GM12878 (cell line): Measurements from ENCODE around the gene TRIM16.
"Not testable (repeated sequence)": the region's sequence is repeated elsewhere in the genome, so short reads cannot be mapped to it uniquely, and the experiment has no call there.

Source experiments
- ASH2L ChIP-seq: fragments of 300-600, 200-600 bp; sonication (generic); IDR thresholded peaks from 2 replicates; pipeline ENCODE4 v1.6.1; 2017; ENCODE audit warnings: low read depth, mild to moderate bottlenecking, borderline replicate concordance
- ATF7 ChIP-seq: fragments of 450-650 bp; IDR thresholded peaks from 2 replicates; pipeline ENCODE4 v1.6.1; 2016; ENCODE audit warnings: low read depth, mild to moderate bottlenecking
- BMI1 ChIP-seq: fragments of 450-650 bp; IDR thresholded peaks from 2 replicates; pipeline ENCODE4 v1.6.1; 2016; ENCODE audit warnings: mild to moderate bottlenecking, moderate library complexity, borderline replicate concordance
- CTCF ChIP-seq, 3 experiments: IDR thresholded peaks in 2 of 3; conservative IDR thresholded peaks in 1 of 3; 2 replicates each; pipeline ENCODE4 v1.5.1; 2011; ENCODE audit warnings: low read depth in 3 of 3, low read length in 3 of 3, mild to moderate bottlenecking in 3 of 3, control low read depth in 2 of 3, moderate library complexity in 2 of 3, inconsistent platforms in 1 of 3, mixed read lengths in 1 of 3; ENCODE audit not compliant: control insufficient read depth in 2 of 3, insufficient read depth in 1 of 3; ENCODE audit errors: extremely low read depth in 1 of 3
- CUX1 ChIP-seq: IDR thresholded peaks from 2 replicates; pipeline ENCODE4 v1.6.1; 2012; ENCODE audit warnings: improper control_type of control experiment, low read depth, low read length; ENCODE audit not compliant: insufficient replicate concordance
- E4F1 ChIP-seq: fragments of 450-650 bp; IDR thresholded peaks from 2 replicates; pipeline ENCODE4 v1.6.1; 2018; ENCODE audit warnings: borderline replicate concordance, mild to moderate bottlenecking; ENCODE audit not compliant: partially characterized antibody
- NFXL1 ChIP-seq: fragments of 450-650 bp; IDR thresholded peaks from 2 replicates; pipeline ENCODE4 v1.6.1; 2017; ENCODE audit warnings: antibody characterized with exemption, mild to moderate bottlenecking, borderline replicate concordance
- NKRF ChIP-seq: fragments of 450-650 bp; conservative IDR thresholded peaks from 2 replicates; pipeline ENCODE4 v1.6.1; 2017; ENCODE audit warnings: mild to moderate bottlenecking, moderate library complexity
- POLR2A ChIP-seq: IDR thresholded peaks from 2 replicates; pipeline ENCODE4 v1.6.1; 2011; ENCODE audit warnings: low read depth, mild to moderate bottlenecking, low read length
- POLR2AphosphoS5 ChIP-seq: IDR thresholded peaks from 2 replicates; pipeline ENCODE4 v1.6.1; 2011; ENCODE audit warnings: mild to moderate bottlenecking, low read length, inconsistent platforms
- RAD21 ChIP-seq: IDR thresholded peaks from 2 replicates; pipeline ENCODE4 v1.6.1; 2011; ENCODE audit warnings: mild to moderate bottlenecking, low read depth, low read length, moderate library complexity; ENCODE audit not compliant: insufficient read depth
- USF1 ChIP-seq: IDR thresholded peaks from 2 replicates; pipeline ENCODE4 v1.6.1; 2011; ENCODE audit warnings: borderline replicate concordance, low read depth, mild to moderate bottlenecking, moderate library complexity, mixed read lengths, low read length; ENCODE audit not compliant: insufficient read depth; ENCODE audit errors: extremely low read length
- ZBTB11 ChIP-seq: fragments of 450-650 bp; formaldehyde crosslinking; IDR thresholded peaks from 2 replicates; pipeline ENCODE4 v1.5.0; 2022; ENCODE audit warnings: mild to moderate bottlenecking, missing genetic modification characterization
- ZBTB33 ChIP-seq: fragments of 450-650 bp; IDR thresholded peaks from 2 replicates; pipeline ENCODE4 v1.6.1; 2017; ENCODE audit warnings: mild to moderate bottlenecking

- TF ChIP-seq CTCF (IDR thresholded peaks at IDR 0.05 in 2 of 3, conservative IDR thresholded peaks at IDR 0.05 in 1 of 3; ENCODE audit: control insufficient read depth in 2 of 3, extremely low read depth in 1 of 3, insufficient read depth in 1 of 3, low read depth in 3 of 3, low read length in 3 of 3); ATF7; E4F1; NKRF; CUX1; POLR2AphosphoS5; RAD21; NFXL1; POLR2A; BMI1; ASH2L; ZBTB33; ZBTB11 (CRISPR knock-in tag); USF1: not testable (repeated sequence)
Observed at GRCh38 chr17:15698967-15699366, 14.9 kb upstream of the TRIM16 start.
